Naive thymus-derived CD4-positive, alpha-beta T cell (primary cell): ENCODE results near the gene ATP8B3. TPM values are rescaled to one million over a fixed set of nuclear protein-coding genes. Genes with fewer than 3 reads are reported as not detected.

Experiments used
- ATAC-seq: fragments of 150-1000 bp; cut with Tn5 transposase; 2 replicates; pipeline ENCODE4 v1.10.0; 2021; ENCODE audit warnings: mild to moderate bottlenecking, moderate library complexity
- CTCF ChIA-PET: fragments of 350-600 bp; sonication (Branson Sonifier 250); formaldehyde crosslinking; loops from one replicate; lab custom pipeline; 2021; ENCODE audit warnings: antibody characterized with exemption; lab: Charles Lee
- POLR2A ChIA-PET: fragments of 350-600 bp; sonication (Branson Sonifier 250); formaldehyde crosslinking; loops from one replicate; lab custom pipeline; 2021; ENCODE audit warnings: antibody characterized with exemption, inconsistent platforms; lab: Charles Lee
- DNase-seq, 9 donors: peaks; one replicate each; pipeline versions ENCODE4 v3.0.0 to v3.0.0-alpha.2; 2020 to 2022; ENCODE audit warnings: mixed read lengths in 1 of 9
- H3K27ac ChIP-seq: one replicate; pipeline ENCODE4 v1.7.0; 2013; ENCODE audit warnings: mild to moderate bottlenecking, low read depth, low read length, moderate library complexity
- H3K27me3 ChIP-seq, 2 donors: one replicate each; pipeline ENCODE4 v1.7.0; 2013; ENCODE audit warnings: low read length in 2 of 2, mild to moderate bottlenecking in 2 of 2, moderate library complexity in 2 of 2; ENCODE audit not compliant: control insufficient read depth in 2 of 2, insufficient read depth in 2 of 2
- H3K36me3 ChIP-seq, 3 experiments: 1 replicate in 2 of 3; 2 replicates in 1 of 3; pipeline ENCODE4 v1.7.0; 2013; ENCODE audit warnings: low read length in 3 of 3, mild to moderate bottlenecking in 3 of 3, moderate library complexity in 1 of 3; ENCODE audit not compliant: insufficient read depth in 3 of 3, control insufficient read depth in 2 of 3
- H3K4me1 ChIP-seq, 2 donors: one replicate each; pipeline ENCODE4 v1.7.0; 2013; ENCODE audit warnings: low read length in 2 of 2, mild to moderate bottlenecking in 2 of 2, moderate library complexity in 1 of 2; ENCODE audit not compliant: control insufficient read depth in 2 of 2, insufficient read depth in 2 of 2
- H3K4me3 ChIP-seq: 2 replicates; pipeline ENCODE4 v1.7.0; 2013; ENCODE audit warnings: mild to moderate bottlenecking, low read length
- H3K9me3 ChIP-seq, 3 experiments: 1 replicate in 2 of 3; 2 replicates in 1 of 3; pipeline ENCODE4 v1.7.0; 2013; ENCODE audit warnings: low read length in 3 of 3; ENCODE audit not compliant: control insufficient read depth in 2 of 3
- H3K27ac Mint-ChIP-seq, 9 donors: one replicate each; pipeline ENCODE4 v1.8.0; 2020 to 2022; ENCODE audit warnings: mixed read lengths in 9 of 9, mild to moderate bottlenecking in 8 of 9, moderate library complexity in 5 of 9, inconsistent platforms in 2 of 9
- H3K27me3 Mint-ChIP-seq, 5 donors: one replicate each; pipeline ENCODE4 v1.8.0; 2021 to 2022; ENCODE audit warnings: mixed read lengths in 5 of 5, mild to moderate bottlenecking in 1 of 5
- H3K36me3 Mint-ChIP-seq, 5 donors: one replicate each; pipeline ENCODE4 v1.8.0; 2020 to 2022; ENCODE audit warnings: mixed read lengths in 5 of 5, mild to moderate bottlenecking in 3 of 5, inconsistent platforms in 1 of 5
- H3K4me1 Mint-ChIP-seq, 7 donors: one replicate each; pipeline ENCODE4 v1.8.0; 2020 to 2022; ENCODE audit warnings: mixed read lengths in 7 of 7, mild to moderate bottlenecking in 3 of 7, inconsistent platforms in 1 of 7
- H3K4me3 Mint-ChIP-seq, 10 donors: one replicate each; pipeline ENCODE4 v1.8.0; 2020 to 2022; ENCODE audit warnings: mild to moderate bottlenecking in 10 of 10, mixed read lengths in 10 of 10, moderate library complexity in 6 of 10, inconsistent platforms in 2 of 10
- H3K9me3 Mint-ChIP-seq, 11 donors: one replicate each; pipeline ENCODE4 v1.8.0; 2020 to 2022; ENCODE audit warnings: mixed read lengths in 11 of 11, mild to moderate bottlenecking in 4 of 11, inconsistent platforms in 1 of 11, moderate library complexity in 1 of 11
- intact Hi-C, 2 donors: fragments of 100-400 bp; cut with micrococcal nuclease; formaldehyde crosslinking; loops; one replicate each; pipeline ENCODE4 v1.15.1; 2023
- polyA plus RNA-seq, 2 donors: library from polyadenylated mRNA; unstranded; fragments of 300-500 nt; fragmentation: Illumina TruSeq; gene quantifications; one replicate each; pipeline ENCODE4 v1.2.3, GENCODE V29; 2021
- total RNA-seq, 6 experiments: library from RNA in 5 of 6; stranded (reverse) in 5 of 6; gene quantifications; 1 replicate in 5 of 6; 2 replicates in 1 of 6; pipeline ENCODE4 v1.2.3 and lab custom pipeline; 2021 to 2026

Gene ATP8B3
- total and polyA plus RNA-seq, 7 experiments from 2014 or later, result 0.83 to 15.3 (median 3.2) TPM

GRCh38 chr19:1855040-1855827 lies 43.2 kb upstream of the ATP8B3 start:
- H3K9me3 ChIP-seq, result no peaks in the 10 kb centered on the region
- no peaks in the 10 kb centered on the region for H3K27me3 Mint-ChIP-seq
- ChIA-PET POLR2A (interaction anchor here (0.5 to 2.8 kb wide), 6 partner anchors 8 to 48 kb away, joined by 3 to 21 read pairs (median 4); no protein-coding TSS in a partner anchor), CTCF (no interaction called here)
- no peaks in the 10 kb centered on the region for H3K9me3 Mint-ChIP-seq
- H3K36me3 ChIP-seq, result peaks cover 0 to 3% (median 0%) of the 10 kb centered on the region in 3 experiments
- peaks cover 28 to 76% of the 10 kb centered on the region in 2 donors for H3K4me1 ChIP-seq
- peaks cover 0 to 2% (median 0%) of the 10 kb centered on the region in 5 donors for H3K36me3 Mint-ChIP-seq
- peak overlapping the region; percentile 84 for H3K4me3 ChIP-seq
- peak overlapping the region; percentile 93 for H3K27ac ChIP-seq
- peaks cover 11 to 66% (median 51%) of the 10 kb centered on the region in 7 donors for H3K4me1 Mint-ChIP-seq
- no peaks in the 10 kb centered on the region for H3K27me3 ChIP-seq
- DNase-seq (peak; percentile 58 to 89 (median 73)), ATAC-seq (peak; percentile 78)
- H3K4me3 Mint-ChIP-seq, result peak overlapping the region; percentile 79 to 91 (median 87)
- intact Hi-C loops, result loop anchor here (1.0 to 10.0 kb wide), 4 partner anchors 8 to 590 kb away; partner anchors contain the start of genes ATP8B3 (in 1 of the 2), CIRBP (in 1 of the 2) and KLF16 (in 1 of the 2)
- H3K27ac Mint-ChIP-seq, result peak overlapping the region; percentile 82 to 96 (median 91)

DNA sequence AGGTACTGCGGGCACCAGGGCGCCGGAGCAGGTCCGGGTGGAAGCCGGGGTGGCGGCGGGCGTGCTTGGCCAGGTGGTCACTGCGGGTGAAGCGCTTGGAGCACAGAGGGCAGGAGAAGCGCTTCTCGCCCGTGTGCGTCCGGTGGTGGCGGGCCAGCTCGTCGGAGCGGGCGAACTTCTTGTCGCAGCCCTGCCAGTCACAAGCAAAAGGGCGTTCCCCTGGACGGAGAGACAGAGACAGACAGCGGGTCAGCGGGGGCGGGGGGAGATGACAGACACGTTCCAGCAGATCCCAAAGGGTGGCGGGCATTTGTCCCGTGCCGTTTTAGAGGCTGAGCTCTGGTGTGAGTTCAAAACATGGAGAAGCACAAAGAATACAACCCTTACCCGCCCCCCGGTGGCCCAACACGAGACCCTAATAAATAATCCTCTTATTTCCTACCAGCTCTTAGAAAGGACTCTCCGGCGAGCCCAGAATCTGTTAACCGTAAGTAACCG lies 42.5 kb upstream of the ATP8B3 start:
- H3K27me3 ChIP-seq, result no peaks in the 10 kb centered on the region
- DNase-seq, result peak in 1 of 9 donors; percentile 24
- Mint-ChIP-seq H3K27ac (peak overlapping the region; percentile 53 to 93 (median 89)), H3K4me1 (peaks cover 11 to 66% (median 50%) of the 10 kb centered on the region in 7 donors), H3K27me3 (no peaks in the 10 kb centered on the region), H3K4me3 (peak overlapping the region in 9 of 10 donors; percentile 75 to 91 (median 87)), H3K9me3 (no peaks in the 10 kb centered on the region), H3K36me3 (peaks cover 0 to 2% (median 0%) of the 10 kb centered on the region in 5 donors)
- no peaks in the 10 kb centered on the region for H3K9me3 ChIP-seq
- ATAC-seq, result no peak
- peaks cover 0 to 3% (median 0%) of the 10 kb centered on the region in 3 experiments for H3K36me3 ChIP-seq
- H3K4me1 ChIP-seq, result peaks cover 28 to 69% of the 10 kb centered on the region in 2 donors
- H3K4me3 ChIP-seq, result peak overlapping the region; percentile 30
- CTCF ChIA-PET, result no interaction called here
- peak overlapping the region; percentile 93 for H3K27ac ChIP-seq
- intact Hi-C loops, result loop anchor here (1.0 to 10.0 kb wide), 4 partner anchors 9 to 590 kb away; partner anchors contain the start of genes ATP8B3 (in 1 of the 2), CIRBP (in 1 of the 2) and KLF16 (in 1 of the 2)
- POLR2A ChIA-PET, result interaction anchor here (0.6 to 1.0 kb wide), 3 partner anchors 47 to 603 kb away, joined by 3 read pairs; no protein-coding TSS in a partner anchor

DNA sequence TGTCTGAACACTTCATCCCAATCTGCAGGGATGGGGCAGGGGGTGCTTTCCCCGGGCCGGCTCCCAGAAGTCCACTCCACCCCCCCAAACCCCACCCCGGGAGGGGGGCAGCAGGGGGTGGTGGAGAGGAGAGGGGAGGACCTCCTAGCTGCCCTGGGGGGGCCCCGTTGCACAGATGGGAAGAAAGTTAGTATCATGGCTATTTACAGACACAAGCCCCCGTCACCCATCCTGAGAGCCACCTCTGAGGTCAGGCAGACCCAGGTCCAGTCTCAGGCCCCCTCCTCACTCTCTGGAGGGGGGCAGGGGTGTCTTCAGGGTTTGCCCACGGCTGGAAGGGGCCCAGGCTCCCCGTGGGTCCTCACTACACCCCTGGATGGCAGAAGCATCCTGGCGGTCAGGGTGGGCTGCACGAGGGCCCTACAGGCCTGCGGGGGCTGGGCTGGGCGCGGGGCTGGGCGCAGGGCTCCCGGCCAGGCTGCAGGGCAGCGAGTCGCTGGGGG lies 42.0 kb upstream of the ATP8B3 start:
- Mint-ChIP-seq H3K27me3 (no peaks in the 10 kb centered on the region), H3K27ac (peak overlapping the region in 1 of 9 donors; percentile 78), H3K4me3 (peak overlapping the region in 3 of 10 donors; percentile 83 to 89 (median 86)), H3K36me3 (peaks cover 0 to 2% (median 0%) of the 10 kb centered on the region in 5 donors), H3K9me3 (no peaks in the 10 kb centered on the region), H3K4me1 (peaks cover 11 to 63% (median 45%) of the 10 kb centered on the region in 7 donors)
- Histone ChIP-seq H3K27ac (peak overlapping the region; percentile 93), H3K4me3 (no peak overlapping the region), H3K36me3 (peaks cover 0 to 3% (median 0%) of the 10 kb centered on the region in 3 experiments), H3K9me3 (no peaks in the 10 kb centered on the region), H3K4me1 (peaks cover 28 to 66% of the 10 kb centered on the region in 2 donors), H3K27me3 (no peaks in the 10 kb centered on the region)
- ChIA-PET POLR2A (interaction anchor here (0.6 to 1.0 kb wide), 3 partner anchors 48 to 602 kb away, joined by 3 read pairs; no protein-coding TSS in a partner anchor), CTCF (interaction anchor here (0.8 kb wide), 1 partner anchor 26 kb away, joined by 3 read pairs; no protein-coding TSS in a partner anchor)
- no peak for ATAC-seq
- intact Hi-C loops, result loop anchor here in 1 of 2 donors (10.0 kb wide), 1 partner anchor 589 kb away; the partner anchor contains the start of gene CIRBP
- DNase-seq, result no peak

DNA sequence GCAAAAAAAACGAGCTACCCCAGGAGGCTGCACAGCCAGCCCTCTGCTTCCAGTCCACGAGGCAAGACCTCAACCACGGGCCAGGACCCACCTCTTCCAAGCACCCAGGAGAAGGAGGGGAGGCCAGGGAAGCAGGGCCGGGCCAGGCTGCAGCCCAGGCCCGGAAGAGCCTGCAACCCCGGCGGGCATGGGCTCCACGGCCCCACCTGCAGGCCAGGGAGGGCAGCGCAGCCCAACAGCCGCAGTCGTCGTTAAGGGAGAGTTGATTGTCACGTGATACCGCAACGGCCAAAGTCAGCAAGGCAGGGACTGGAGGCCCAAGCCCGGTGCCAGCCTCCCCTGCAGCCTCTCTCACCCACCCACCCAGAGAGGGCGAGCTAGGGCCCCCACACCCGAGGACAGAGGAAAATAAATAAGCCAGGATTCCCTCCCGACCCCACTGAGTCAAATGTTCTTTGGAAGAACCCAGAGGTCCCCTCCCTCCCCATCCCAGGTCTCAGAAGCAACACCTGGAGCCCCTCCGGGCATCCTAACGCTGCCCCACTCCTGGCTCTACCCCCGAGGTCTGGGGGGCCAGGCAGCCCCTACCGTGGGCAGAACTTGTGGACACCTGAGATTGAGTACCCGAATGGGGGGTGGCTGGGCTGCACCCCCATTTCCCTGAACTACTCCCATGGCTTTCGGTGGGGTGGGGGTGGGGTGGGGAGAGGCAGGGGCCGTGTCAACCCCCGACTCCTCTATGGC lies 41.4 kb upstream of the ATP8B3 start:
- Histone ChIP-seq H3K9me3 (no peaks in the 10 kb centered on the region), H3K36me3 (peaks cover 0 to 3% (median 0%) of the 10 kb centered on the region in 3 experiments), H3K4me1 (peaks cover 28 to 64% of the 10 kb centered on the region in 2 donors), H3K27ac (peak overlapping the region; percentile 93), H3K4me3 (no peak overlapping the region), H3K27me3 (no peaks in the 10 kb centered on the region)
- H3K9me3 Mint-ChIP-seq, result no peaks in the 10 kb centered on the region
- H3K36me3 Mint-ChIP-seq, result peaks cover 0 to 2% (median 0%) of the 10 kb centered on the region in 5 donors
- H3K27me3 Mint-ChIP-seq, result no peaks in the 10 kb centered on the region
- ATAC-seq, result peak; percentile 50
- CTCF ChIA-PET, result interaction anchor here (0.8 kb wide), 1 partner anchor 25 kb away, joined by 3 read pairs; no protein-coding TSS in a partner anchor
- DNase-seq, result peak; percentile 66 to 90 (median 72)
- peaks cover 11 to 62% (median 47%) of the 10 kb centered on the region in 7 donors for H3K4me1 Mint-ChIP-seq
- H3K27ac Mint-ChIP-seq, result peak overlapping the region; percentile 28 to 97 (median 94)
- peak overlapping the region; percentile 72 to 87 (median 82) for H3K4me3 Mint-ChIP-seq
- intact Hi-C loops, result loop anchor here in 1 of 2 donors (1.0 to 10.0 kb wide), 2 partner anchors 52 to 589 kb away; partner anchors contain the start of genes ADAT3, CIRBP and SCAMP4
- POLR2A ChIA-PET, result interaction anchor here (1.0 kb wide), 1 partner anchor 594 kb away, joined by 3 read pairs; no protein-coding TSS in a partner anchor

- peak overlapping the region; percentile 93 for H3K27ac ChIP-seq
- POLR2A ChIA-PET, result interaction anchor here (0.7 to 1.0 kb wide), 2 partner anchors 8 to 386 kb away, joined by 3 read pairs; no protein-coding TSS in a partner anchor
- intact Hi-C loops, result loop anchor here in 1 of 2 donors (1.0 to 10.0 kb wide), 2 partner anchors 53 to 588 kb away; partner anchors contain the start of genes ADAT3, CIRBP and SCAMP4
Observed at GRCh38 chr19:1852581-1853128, 40.6 kb upstream of the ATP8B3 start.

More at GRCh38 chr19:1852581-1853128, 40.6 kb upstream of the ATP8B3 start:
- H3K4me1 Mint-ChIP-seq, result peaks cover 11 to 57% (median 42%) of the 10 kb centered on the region in 7 donors
- no peaks in the 10 kb centered on the region for H3K9me3 Mint-ChIP-seq
- CTCF ChIA-PET, result interaction anchor here (0.5 to 0.6 kb wide), 2 partner anchors 1199 to 1378 kb away, joined by 3 to 6 read pairs; no protein-coding TSS in a partner anchor
- Histone ChIP-seq H3K4me3 (peak overlapping the region; percentile 35), H3K4me1 (peaks cover 29 to 57% of the 10 kb centered on the region in 2 donors), H3K27me3 (no peaks in the 10 kb centered on the region), H3K9me3 (no peaks in the 10 kb centered on the region), H3K36me3 (peaks cover 0 to 6% (median 0%) of the 10 kb centered on the region in 3 experiments)
- ATAC-seq, result no peak
- peak overlapping the region; percentile 28 to 97 (median 94) for H3K27ac Mint-ChIP-seq
- peaks cover 0 to 2% (median 0%) of the 10 kb centered on the region in 5 donors for H3K36me3 Mint-ChIP-seq
- peak overlapping the region; percentile 59 to 86 (median 80) for H3K4me3 Mint-ChIP-seq
- DNase-seq, result no peak
- no peaks in the 10 kb centered on the region for H3K27me3 Mint-ChIP-seq
